DLD1 (cell line): ENCODE data around the gene QRICH2.

Source experiments
- in situ Hi-C: cut with HindIII; loops from 2 replicates; pipeline ENCODE4 v1.10.0; 2017; ENCODE audit warnings: low sequenced_read_pairs

The QRICH2 gene

DNA sequence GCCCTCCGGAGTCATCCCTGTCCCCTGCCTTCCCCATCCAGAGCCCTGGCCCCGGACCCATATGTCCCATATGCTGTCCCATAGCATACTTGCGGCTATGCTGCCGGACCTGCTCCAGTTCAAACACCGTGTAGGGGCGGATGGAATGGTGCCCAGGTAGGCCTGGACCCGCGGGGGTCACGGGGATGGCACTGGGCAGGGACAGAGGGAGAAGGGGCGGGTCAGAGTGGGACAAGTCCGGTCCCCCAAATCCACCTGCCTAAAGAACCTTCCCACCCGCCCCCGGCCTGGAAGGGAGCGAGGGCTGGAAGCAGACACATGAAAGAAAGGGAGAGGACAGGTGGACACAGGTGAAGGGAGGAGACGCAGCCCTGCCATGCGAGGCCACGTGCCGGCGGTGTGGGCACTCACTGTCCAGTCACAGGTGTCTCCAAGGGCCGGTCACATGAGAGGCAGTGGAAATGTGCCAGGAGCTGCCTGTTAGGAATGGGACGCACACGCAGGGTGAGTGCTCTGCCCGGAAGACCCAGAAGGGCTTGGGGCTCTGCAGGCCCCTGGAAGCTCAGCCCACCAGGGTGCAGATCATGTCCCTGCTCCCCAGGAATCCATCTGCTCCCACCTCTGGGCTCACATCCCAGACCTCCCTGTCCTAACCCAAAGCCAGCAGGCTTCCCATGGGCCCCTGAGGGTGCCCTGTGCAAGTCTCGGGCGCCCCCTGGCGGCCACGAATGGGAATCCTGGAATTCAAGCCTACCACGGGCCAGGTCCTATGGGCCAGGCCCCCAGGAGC is 28.9 kb downstream of the QRICH2 start:
- in situ Hi-C loops = no loop called here

DNA sequence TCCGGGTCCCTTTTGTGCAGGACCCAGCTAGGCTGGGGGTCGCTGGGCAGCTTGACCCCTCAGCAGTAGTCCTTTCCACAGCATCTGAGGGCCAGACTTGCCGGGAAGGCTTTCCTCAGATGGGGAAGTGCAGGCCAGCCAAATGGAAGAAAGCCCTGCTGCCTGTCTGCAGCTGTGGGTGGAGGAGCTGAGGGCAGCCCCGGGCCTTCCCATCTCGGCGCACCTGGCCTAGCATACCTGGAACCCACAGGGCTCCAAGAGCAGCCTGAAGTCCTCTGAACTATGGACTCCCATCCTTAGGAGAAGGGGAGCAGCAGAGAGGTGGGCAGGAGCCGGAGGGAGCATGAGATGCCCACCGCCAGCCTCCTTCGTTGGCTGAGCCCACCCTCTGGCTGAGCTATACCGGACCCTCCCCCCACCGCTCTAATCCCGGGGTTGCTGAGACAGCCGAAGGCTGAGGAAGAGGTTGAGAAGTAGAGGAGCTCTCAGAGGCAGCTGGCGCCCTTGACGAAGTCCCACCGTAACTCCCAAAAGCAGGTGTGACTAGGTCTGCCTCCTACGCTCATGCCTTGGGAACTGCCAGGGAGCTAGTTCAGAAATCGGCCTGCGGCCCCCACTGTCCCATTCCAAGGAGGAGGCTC is 29.7 kb downstream of the QRICH2 start:
- in situ Hi-C loops = no loop called here

DNA sequence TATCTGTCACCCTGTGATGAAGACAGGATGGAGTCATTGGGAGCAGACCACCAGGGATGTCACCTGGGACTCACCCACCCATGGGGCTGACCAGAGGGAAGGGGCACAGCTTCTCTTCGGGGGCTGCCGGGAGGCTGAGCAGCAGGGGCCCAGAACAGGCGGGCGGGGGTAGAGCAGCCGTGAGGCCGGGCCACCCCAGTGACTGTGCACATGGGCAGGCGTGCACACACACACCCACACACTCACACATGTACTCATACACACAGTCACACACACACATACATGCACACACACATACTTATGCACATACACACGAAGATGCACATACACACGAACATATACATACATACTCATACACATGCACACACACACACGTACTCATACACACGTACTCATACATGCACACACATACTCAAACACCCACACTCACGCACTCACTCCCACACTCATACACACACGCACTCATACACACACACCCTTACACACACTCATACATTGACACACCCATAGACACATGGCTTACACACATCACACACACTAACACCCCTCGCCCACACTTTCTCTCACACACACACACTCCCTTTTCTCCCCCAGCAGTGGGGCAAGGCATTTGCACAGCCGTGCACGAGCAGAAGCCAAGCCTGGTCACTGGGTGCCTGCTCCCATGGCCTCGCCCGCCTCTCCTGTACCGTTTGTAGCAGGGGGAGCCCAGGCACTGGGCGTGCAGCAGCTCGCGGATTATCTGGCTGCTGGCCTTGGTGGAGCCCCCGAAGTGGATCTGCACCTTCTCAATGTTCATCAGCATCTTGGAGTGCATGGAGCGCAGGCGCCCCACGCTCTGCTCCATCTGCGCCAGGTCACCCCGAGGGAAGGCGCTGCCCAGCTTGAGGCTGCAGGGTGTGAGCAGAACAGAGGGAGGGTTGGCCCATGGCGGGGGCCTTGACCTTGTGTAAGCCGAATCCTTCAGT is 30.5 kb downstream of the QRICH2 start:
- in situ Hi-C loops = no loop called here

- in situ Hi-C loops = no loop called here
These were observed 31.4 kb downstream of the QRICH2 start for GRCh38 chr17:76276461-76277299.

DNA sequence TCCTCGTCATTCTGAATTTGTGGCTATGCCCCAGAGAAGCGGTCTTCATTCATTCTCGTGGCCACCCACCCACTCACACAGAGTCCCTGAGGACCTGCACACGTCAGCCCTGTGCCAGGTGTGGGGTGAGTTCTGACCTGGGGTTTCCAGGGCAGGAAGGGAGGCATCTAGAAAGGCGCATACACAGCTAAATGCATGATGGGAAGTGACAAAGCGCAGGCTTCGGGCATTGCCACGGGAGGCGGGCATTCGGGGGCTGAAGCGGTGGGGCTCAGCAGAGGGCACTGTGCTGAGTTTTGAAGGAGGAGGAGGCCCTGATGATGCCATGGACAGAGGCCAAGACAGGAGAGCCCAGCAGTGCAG is 32.0 kb downstream of the QRICH2 start:
- in situ Hi-C loops = no loop called here

- in situ Hi-C loops = no loop called here
These were observed 32.6 kb downstream of the QRICH2 start for GRCh38 chr17:76275382-76276068.

- in situ Hi-C loops = no loop called here
These were observed 33.7 kb downstream of the QRICH2 start for GRCh38 chr17:76274112-76274956.

- in situ Hi-C loops = no loop called here
These were observed 34.5 kb downstream of the QRICH2 start for GRCh38 chr17:76273445-76274111.

- in situ Hi-C loops = no loop called here
These were observed 35.3 kb downstream of the QRICH2 start for GRCh38 chr17:76272541-76273444.

DNA sequence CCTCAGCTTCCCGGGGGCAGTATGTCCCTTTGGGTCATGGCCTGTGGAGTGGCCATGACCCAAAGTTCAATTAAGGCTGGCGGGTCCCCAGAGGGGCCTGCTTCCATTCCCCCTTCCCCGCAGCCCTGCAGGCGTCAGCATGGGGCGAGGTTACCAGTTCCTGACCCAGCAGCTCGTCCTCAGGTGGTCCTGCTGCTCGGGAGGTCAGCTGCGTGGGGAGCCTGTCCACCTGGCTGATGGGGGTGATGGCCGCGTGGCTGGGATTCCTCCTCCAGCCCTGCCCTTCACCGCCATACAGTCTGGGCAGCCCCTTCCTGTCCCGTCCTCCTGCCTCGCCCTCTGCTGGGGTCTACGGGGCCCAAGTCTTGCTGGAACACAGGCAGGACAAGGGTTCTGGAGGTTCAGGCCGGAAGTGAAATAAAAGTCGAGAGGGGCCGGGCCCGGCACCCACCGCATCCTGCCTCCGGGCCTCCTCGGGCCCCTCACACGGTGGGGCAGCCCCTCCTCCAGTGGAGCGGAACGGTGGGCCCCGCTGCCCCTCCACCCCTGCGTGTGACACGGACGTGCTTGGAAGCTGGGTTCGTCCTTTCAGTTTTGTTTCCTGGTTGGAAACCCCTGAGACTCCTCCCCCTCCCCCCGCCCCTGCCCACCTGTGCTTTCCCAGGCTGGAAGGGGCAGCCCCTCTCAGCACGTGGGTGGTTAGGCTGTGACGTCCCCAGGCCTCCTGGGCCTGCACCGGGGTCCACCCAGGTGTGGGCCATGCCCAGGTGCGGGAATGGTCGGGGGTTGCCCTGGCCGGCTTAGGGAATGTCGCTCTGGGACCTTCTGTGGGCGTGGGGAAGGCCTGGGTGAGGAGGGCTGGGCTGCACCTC is 36.2 kb downstream of the QRICH2 start:
- in situ Hi-C loops = no loop called here

DNA sequence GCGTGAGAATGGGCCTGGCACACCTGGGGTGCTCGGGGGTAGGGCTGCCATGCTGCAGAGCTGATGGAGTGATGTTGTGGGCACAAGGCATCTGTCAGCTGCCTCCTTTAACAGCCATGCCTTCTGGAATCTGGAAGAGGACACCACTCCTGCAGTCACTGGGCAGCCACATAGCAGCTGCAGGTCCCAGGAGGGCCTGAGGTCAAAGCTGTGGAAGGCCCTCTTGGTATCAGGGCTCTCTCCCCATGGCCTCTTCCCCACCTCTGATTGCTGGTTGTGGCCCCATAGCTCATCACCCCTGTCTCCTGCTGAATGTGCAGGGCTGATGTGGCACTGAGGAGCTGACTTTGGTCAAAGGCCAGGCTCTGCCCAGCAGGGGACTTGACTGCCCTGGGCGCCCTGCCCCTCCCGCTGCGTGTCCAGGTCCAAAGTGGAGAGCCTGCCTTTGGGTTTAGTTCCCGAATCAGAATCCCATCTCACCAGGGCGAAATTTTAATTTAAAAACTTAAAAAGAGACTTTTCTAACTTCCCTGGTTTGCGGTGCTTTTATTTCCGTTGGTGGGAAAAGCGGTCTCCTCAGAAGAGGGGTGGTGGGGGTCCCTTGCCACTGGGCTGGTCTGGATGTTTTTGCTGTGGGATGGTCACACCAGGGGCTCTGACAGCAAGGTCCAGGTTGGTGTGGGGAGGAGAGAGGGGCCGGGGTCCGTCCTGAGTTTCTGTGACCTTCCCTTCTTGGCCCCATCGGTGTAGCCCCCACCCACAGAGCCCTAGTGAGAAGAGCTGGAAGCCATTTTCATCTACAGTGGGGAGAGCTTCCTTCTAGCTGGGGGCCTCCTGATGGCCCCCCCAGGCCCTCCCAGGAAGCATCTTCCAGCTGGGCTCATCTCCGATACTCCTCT is 37.1 kb downstream of the QRICH2 start:
- in situ Hi-C loops = no loop called here

DNA sequence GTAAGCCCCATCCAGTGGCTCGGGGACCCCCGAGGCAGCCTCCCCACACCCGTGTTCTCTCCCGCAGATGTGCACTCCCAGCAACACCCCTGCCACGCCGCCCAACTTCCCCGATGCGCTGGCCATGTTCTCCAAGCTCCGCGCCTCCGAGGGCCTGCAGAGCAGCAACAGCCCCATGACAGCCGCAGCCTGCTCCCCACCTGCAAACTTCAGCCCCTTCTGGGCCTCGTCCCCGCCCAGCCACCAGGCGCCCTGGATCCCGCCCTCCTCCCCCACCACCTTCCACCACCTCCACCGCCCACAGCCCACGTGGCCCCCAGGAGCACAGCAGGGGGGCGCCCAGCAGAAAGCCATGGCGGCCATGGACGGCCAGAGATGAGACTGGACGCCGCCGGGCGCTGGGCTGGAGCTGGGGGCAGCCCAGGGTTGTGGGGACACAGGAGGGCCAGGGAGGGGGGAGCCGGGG is 37.9 kb downstream of the QRICH2 start:
- in situ Hi-C loops = no loop called here

DNA sequence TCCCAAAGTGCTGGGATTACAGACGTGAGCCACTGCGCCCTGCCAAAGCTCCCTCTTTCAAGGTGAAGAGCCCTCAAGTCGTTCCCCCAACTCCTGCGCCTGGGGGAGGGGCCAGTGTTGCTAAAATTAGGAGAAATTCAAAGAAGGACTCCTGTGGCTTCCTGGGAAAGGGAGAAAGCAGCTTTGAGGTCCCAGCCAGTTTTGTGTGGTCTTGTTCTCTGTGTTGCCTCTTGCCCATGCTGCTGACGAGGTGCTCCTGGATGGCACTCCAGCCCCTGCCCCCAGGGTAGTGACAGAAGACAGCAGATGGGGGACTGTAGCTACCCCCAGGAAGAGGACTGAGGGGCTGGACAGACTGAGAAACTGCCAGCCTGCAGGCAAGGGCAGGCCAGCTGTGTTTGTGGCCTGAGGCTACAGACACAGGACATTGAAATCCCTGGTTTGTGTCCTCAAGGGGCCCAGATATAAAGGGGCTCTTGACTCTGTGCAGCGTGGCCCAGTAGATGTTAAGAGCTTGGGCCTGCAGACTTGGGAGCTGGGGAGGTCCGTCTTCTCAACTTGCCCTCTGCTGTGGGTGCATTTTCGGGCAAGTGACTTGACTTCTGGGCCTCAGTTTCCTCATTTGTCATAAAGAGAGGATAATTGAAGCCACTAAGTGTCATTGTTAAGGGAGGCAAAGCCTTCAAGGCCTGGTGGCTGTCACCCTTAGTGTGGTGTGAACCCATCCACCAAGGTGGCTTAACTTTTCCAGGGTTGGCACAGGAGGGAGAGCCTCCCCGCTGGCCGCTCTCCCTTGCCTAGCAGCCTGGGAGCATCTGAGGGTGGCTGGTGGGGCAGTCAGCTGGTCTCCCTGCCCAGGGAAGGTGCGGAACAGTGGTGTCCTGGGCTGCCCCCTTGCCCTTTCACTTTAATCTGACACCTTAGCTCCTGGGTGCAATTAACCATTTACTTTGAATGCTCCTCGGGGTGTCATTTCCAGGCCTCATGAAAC is 38.8 kb downstream of the QRICH2 start:
- in situ Hi-C loops = no loop called here

DNA sequence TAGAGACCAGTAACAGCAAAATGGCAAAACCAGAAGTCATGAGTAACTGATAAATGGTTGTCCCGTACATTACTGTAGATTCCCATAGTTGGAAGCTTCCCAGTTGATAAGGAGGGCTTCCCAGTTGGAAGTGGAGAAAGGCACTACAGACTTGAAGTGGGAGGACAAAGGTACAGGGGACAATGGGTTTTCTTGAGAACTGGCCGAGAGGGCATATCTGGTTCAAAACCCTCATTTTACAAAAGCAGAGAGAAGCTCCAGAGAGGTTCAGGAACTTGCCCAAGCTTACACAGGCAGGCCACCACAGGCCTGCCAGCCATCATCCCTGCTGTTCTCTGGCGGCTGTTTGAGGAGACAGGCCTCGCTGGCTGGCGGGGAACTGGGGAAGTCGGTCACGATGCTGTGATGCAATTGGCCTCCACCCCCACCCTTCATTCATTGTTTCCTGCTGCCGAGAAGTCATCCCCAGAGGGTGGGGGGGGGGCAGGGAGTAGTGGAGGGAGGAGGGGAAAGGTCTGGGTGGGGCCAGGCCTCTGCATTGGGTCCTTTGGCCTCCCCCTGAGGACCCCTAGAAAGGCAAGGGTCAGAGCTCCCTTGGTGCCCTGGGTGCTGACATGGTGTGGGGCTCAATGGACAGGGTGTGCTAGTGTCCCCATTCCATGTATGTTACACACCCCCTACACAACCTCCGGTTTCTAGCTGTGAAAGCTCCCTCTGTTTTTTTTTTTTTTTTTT is 39.9 kb downstream of the QRICH2 start:
- in situ Hi-C loops = no loop called here
